Body of pancreas (tissue), 4 donors: ENCODE results near the gene PCIF1. TPM values are rescaled to one million over a fixed set of nuclear protein-coding genes. Genes with fewer than 3 reads are reported as not detected.

Experiments
- ATAC-seq: fragments of 150-250 bp; one replicate; pipeline ENCODE4 v1.9.1; 2016
- DNase-seq, 4 donors: peaks; one replicate each; pipeline ENCODE4 v3.0.0-alpha.2; 2019
- H3K27ac ChIP-seq, 4 donors: fragments of 200-600 bp; sonication (generic); 1 replicate in 3 of 4; 2 replicates in 1 of 4; pipeline versions ENCODE4 v1.5.1 to v1.6.1; 2016 to 2019; ENCODE audit warnings: mild to moderate bottlenecking in 1 of 4, mixed read lengths in 1 of 4, moderate library complexity in 1 of 4
- H3K27me3 ChIP-seq, 2 donors: fragments of 200-600 bp; sonication (generic); one replicate each; pipeline ENCODE4 v1.6.0; 2016; ENCODE audit warnings: mild to moderate bottlenecking in 1 of 2
- H3K36me3 ChIP-seq, 2 donors: fragments of 200-600 bp; sonication (generic); replicated peaks in 1 of 2; 2 replicates each; pipeline ENCODE4 v1.5.1; 2016; ENCODE audit warnings: low read depth in 2 of 2; ENCODE audit not compliant: insufficient read depth in 1 of 2
- H3K4me1 ChIP-seq: fragments of 200-600 bp; sonication (generic); one replicate; pipeline ENCODE4 v1.6.0; 2016
- H3K4me3 ChIP-seq, 2 donors: fragments of 200-600 bp; sonication (generic); 1 replicate in 1 of 2; 2 replicates in 1 of 2; pipeline ENCODE4 v1.5.1; 2016 to 2019
- H3K9me3 ChIP-seq, 3 donors: fragments of 200-600 bp; sonication (generic); 1 replicate in 2 of 3; 2 replicates in 1 of 3; pipeline ENCODE4 v1.5.1; 2016
- CTCF ChIP-seq, 7 experiments: fragments of 450-650 bp in 4 of 7; fragments of 200-600 bp in 3 of 7; sonication (generic) in 3 of 7; IDR thresholded peaks; one replicate each; pipeline ENCODE4 v1.5.1; 2016 to 2019; ENCODE audit warnings: antibody characterized with exemption in 7 of 7
- POLR2A ChIP-seq, 3 donors: fragments of 450-650 bp; IDR thresholded peaks; one replicate each; pipeline ENCODE4 v1.6.1; 2016; ENCODE audit warnings: antibody characterized with exemption in 3 of 3, mild to moderate bottlenecking in 2 of 3
- WGBS, 2 donors: methylation state at CpG; one replicate each; pipeline ENCODE4 v1.1.5; 2017; 5-methylcytosine and 5-hydroxymethylcytosine counted together
- intact Hi-C: fragments of 100-400 bp; cut with DNase I; formaldehyde crosslinking; loops from one replicate; pipeline ENCODE4 v1.15.1; 2023
- total RNA-seq, 2 donors: library from RNA; depleted of rRNA; stranded (reverse); fragments of >200 nt; gene quantifications; one replicate each; pipeline ENCODE4 v1.1.0, GENCODE V29; 2016

PCIF1 gene
- total RNA-seq, 2 donors from 2014 or later, result 20.2 to 28.7 TPM

DNA sequence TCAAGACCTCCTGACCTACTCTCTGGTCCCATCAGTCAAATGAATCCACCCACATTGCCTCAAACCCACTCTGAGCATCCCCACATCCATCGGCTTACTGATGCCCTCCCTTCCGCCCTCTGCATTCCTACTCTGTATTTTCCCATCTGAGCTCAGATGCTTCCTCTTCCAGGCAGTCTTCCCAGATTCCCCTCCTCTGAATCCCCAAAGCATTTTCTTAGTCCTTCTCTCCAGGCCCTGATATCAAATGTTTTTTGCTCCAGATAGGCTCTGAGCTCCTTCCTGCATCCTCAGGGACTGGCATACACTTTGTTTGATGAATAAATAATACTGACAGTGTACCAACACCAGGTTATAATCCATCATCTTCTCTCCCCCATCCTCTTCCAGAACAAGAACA lies 26.4 kb upstream of the PCIF1 start:
- DNase-seq (no peak), ATAC-seq (no peak)
- no peak overlapping the region for H3K27ac ChIP-seq
- WGBS, 2 donors, result 94 to 100% methylated on average over 2 of the region's 2 CpGs
- H3K4me3 ChIP-seq, result no peak overlapping the region
- intact Hi-C loops, result no loop called here
- TF ChIP-seq CTCF (IDR thresholded peaks at IDR 0.05), result no peak
- no peak for TF ChIP-seq POLR2A (IDR thresholded peaks at IDR 0.05)
- H3K9me3 ChIP-seq, result no peaks in the 10 kb centered on the region
- peaks cover 0 to 9% of the 10 kb centered on the region in 2 donors for H3K36me3 ChIP-seq
- no peaks in the 10 kb centered on the region for H3K27me3 ChIP-seq
- peaks cover 18% of the 10 kb centered on the region for H3K4me1 ChIP-seq

DNA sequence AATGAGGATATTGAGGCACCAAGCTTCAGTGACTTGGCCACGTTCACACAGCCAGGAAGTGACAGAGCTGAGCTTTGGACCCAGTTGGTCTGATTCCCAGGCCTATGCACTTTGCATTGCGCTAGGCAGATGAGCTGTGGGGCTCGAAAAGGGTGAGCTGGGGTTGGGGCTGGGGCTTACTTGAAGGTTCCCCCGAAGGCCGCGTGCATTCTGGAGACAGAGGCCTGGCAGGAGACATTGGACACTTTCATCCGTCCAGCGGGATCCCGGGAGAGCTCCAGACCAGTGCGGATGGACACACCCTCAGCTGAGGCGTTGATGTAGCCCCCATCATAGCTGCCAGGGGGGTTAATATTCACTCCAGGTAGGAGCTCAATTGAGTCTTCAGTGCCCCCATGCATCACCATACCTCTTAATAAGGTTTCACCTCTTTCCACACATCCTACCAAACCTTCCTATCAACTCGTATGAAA lies 25.1 kb upstream of the PCIF1 start:
- 83 to 91% methylated on average over 7 to 12 of the region's 12 CpGs for WGBS, 2 donors
- TF ChIP-seq CTCF (IDR thresholded peaks at IDR 0.05) (no peak), POLR2A (IDR thresholded peaks at IDR 0.05) (no peak)
- intact Hi-C loops, result no loop called here
- Histone ChIP-seq H3K27me3 (no peaks in the 10 kb centered on the region), H3K4me1 (peaks cover 18% of the 10 kb centered on the region), H3K27ac (peak overlapping the region in 1 of 4 donors; percentile 24), H3K36me3 (peaks cover 0 to 5% of the 10 kb centered on the region in 2 donors), H3K9me3 (no peaks in the 10 kb centered on the region), H3K4me3 (no peak overlapping the region)
- ATAC-seq (no peak), DNase-seq (no peak)

DNA sequence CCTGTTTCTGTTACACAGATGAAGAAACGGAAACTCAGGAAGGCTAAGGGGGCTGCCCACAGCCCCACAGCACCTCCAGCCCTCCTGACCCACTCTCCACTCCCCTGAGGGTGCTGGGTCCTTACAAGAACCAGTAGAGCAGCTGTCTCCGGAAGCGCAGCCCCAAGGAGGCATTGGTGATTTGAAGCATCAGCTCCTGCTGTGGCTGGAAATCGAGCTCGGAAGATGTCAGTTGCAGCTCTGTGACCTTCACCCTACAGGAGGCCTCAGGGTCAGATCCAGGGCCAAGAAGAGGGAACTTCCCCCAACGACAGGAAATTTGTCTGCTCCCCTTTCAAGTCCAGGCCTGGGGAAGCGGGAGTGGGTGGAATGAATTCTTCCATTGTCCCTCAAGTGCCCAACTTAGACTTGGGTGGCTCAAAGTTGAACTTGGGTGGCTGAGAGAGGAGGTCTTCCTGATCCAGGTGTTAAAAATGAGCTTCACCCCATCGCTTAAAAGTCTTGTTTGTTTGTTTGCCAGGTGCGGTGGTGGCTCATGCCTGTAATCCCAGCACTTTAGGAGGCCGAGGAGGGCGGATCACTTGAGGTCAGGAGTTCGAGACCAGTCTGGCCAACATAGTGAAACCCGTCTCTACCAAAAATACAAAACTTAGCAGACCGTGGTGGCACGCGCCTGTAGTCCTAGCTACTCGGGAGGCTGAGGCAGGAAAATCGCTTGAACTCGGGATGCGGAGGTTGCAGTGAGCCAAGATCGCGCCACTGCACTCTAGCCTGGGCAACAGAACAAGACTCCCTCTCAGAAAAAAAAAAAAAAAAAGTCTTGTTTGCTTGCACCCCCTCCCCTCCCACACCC lies 24.4 kb upstream of the PCIF1 start:
- 79% methylated on average over 19 to 22 of the region's 22 CpGs for WGBS, 2 donors
- peak overlapping the region in 2 of 4 donors; percentile 24 to 87 for H3K27ac ChIP-seq
- no peak overlapping the region for H3K4me3 ChIP-seq
- DNase-seq, result no peak
- TF ChIP-seq CTCF (IDR thresholded peaks at IDR 0.05), result no peak
- TF ChIP-seq POLR2A (IDR thresholded peaks at IDR 0.05), result no peak
- H3K4me1 ChIP-seq, result peaks cover 18% of the 10 kb centered on the region
- H3K9me3 ChIP-seq, result no peaks in the 10 kb centered on the region
- no peaks in the 10 kb centered on the region for H3K27me3 ChIP-seq
- H3K36me3 ChIP-seq, result peaks cover 0 to 2% of the 10 kb centered on the region in 2 donors
- no peak for ATAC-seq
- intact Hi-C loops, result no loop called here

GRCh38 chr20:45910670-45911485 lies 23.6 kb upstream of the PCIF1 start:
- no peaks in the 10 kb centered on the region for H3K27me3 ChIP-seq
- H3K9me3 ChIP-seq, result no peaks in the 10 kb centered on the region
- H3K4me1 ChIP-seq, result peaks cover 18% of the 10 kb centered on the region
- H3K36me3 ChIP-seq, result peaks cover 0 to 2% of the 10 kb centered on the region in 2 donors
- H3K4me3 ChIP-seq, result peak overlapping the region; percentile 8 to 44
- WGBS, 2 donors, result 7 to 9% methylated on average over 29 to 43 of the region's 43 CpGs
- ATAC-seq (peak; percentile 92), DNase-seq (peak; percentile 98 to 99 (median 99))
- peak overlapping the region; percentile 75 to 87 (median 84) for H3K27ac ChIP-seq
- intact Hi-C loops, result no loop called here
- TF ChIP-seq CTCF (IDR thresholded peaks at IDR 0.05), result no peak
- peak; percentile 75 to 89 (median 88) for TF ChIP-seq POLR2A (IDR thresholded peaks at IDR 0.05)
